ENCODE results near the gene MED13L. TPM values are rescaled to one million over a fixed set of nuclear protein-coding genes. Genes with fewer than 3 reads are reported as not detected.

Gene MED13L
- total RNA-seq, 1 experiment from 2014 or later = 37.8 TPM

- no peak for DNase-seq (ENCODE audit: low spot score)
These were observed 303.3 kb downstream of the MED13L start for GRCh38 chr12:115973968-115974724.

GRCh38 chr12:115973066-115973465 lies 304.4 kb downstream of the MED13L start:
- no peak for DNase-seq (ENCODE audit: low spot score)

GRCh38 chr12:115972241-115972640 lies 305.3 kb downstream of the MED13L start:
- no peak for DNase-seq (ENCODE audit: low spot score)

GRCh38 chr12:115968211-115968610 lies 309.3 kb downstream of the MED13L start:
- no peak for DNase-seq (ENCODE audit: low spot score)

- DNase-seq (ENCODE audit: low spot score) = no peak
These were observed 311.1 kb downstream of the MED13L start for GRCh38 chr12:115966376-115966775.

GRCh38 chr12:115964626-115965025 lies 312.9 kb downstream of the MED13L start:
- DNase-seq (ENCODE audit: low spot score) = no peak

- no peak for DNase-seq (ENCODE audit: low spot score)
These were observed 313.3 kb downstream of the MED13L start for GRCh38 chr12:115964214-115964613.

GRCh38 chr12:115962216-115962615 lies 315.3 kb downstream of the MED13L start:
- no peak for DNase-seq (ENCODE audit: low spot score)

- DNase-seq (ENCODE audit: low spot score) = no peak
These were observed 316.4 kb downstream of the MED13L start for GRCh38 chr12:115960868-115961802.

GRCh38 chr12:115957686-115958290 lies 319.7 kb downstream of the MED13L start:
- DNase-seq (ENCODE audit: low spot score) = no peak

- DNase-seq (ENCODE audit: low spot score) = no peak
These were observed 320.8 kb downstream of the MED13L start for GRCh38 chr12:115956659-115957058.

- DNase-seq (ENCODE audit: low spot score) = no peak
These were observed 321.3 kb downstream of the MED13L start for GRCh38 chr12:115956236-115956635.

- DNase-seq (ENCODE audit: low spot score) = peak; percentile 5
These were observed 324.0 kb downstream of the MED13L start for GRCh38 chr12:115953450-115953849.

- DNase-seq (ENCODE audit: low spot score) = no peak
These were observed 324.5 kb downstream of the MED13L start for GRCh38 chr12:115953031-115953430.

- no peak for DNase-seq (ENCODE audit: low spot score)
These were observed 326.5 kb downstream of the MED13L start for GRCh38 chr12:115950959-115951358.

- no peak for DNase-seq (ENCODE audit: low spot score)
These were observed 327.8 kb downstream of the MED13L start for GRCh38 chr12:115949675-115950074.

- no peak for DNase-seq (ENCODE audit: low spot score)
These were observed 329.8 kb downstream of the MED13L start for GRCh38 chr12:115947696-115948062.

GRCh38 chr12:115946867-115947695 lies 330.4 kb downstream of the MED13L start:
- no peak for DNase-seq (ENCODE audit: low spot score)

- no peak for DNase-seq (ENCODE audit: low spot score)
These were observed 331.4 kb downstream of the MED13L start for GRCh38 chr12:115946092-115946491.

GRCh38 chr12:115945491-115945885 lies 332.0 kb downstream of the MED13L start:
- DNase-seq (ENCODE audit: low spot score) = no peak

GRCh38 chr12:115944837-115945490 lies 332.5 kb downstream of the MED13L start:
- DNase-seq (ENCODE audit: low spot score) = no peak

Measured in A172 (cell line).